Mesodermal cell (in vitro differentiated cells): ENCODE data around the gene GRID2.
"Not testable (repeated sequence)": the region's sequence is repeated elsewhere in the genome, so short reads cannot be mapped to it uniquely, and the experiment has no call there.

Experiments used
- H3K27ac ChIP-seq: 2 replicates; pipeline ENCODE4 v1.7.0; 2013; ENCODE audit warnings: mild to moderate bottlenecking, low read depth, low read length, moderate library complexity; ENCODE audit not compliant: severe bottlenecking
- H3K36me3 ChIP-seq: 2 replicates; pipeline ENCODE4 v1.7.1; 2013; ENCODE audit warnings: mild to moderate bottlenecking, low read length, moderate library complexity; ENCODE audit not compliant: control insufficient read depth, insufficient read depth
- H3K4me1 ChIP-seq: one replicate; pipeline ENCODE4 v1.7.1; 2013; ENCODE audit warnings: mild to moderate bottlenecking, low read length; ENCODE audit not compliant: insufficient read depth, control insufficient read depth, poor library complexity, severe bottlenecking
- H3K4me3 ChIP-seq: 2 replicates; pipeline ENCODE4 v1.7.0; 2013; ENCODE audit warnings: low read length, control low read depth, mild to moderate bottlenecking; ENCODE audit not compliant: insufficient read depth, poor library complexity, severe bottlenecking; ENCODE audit errors: extremely low read depth
- H3K9me3 ChIP-seq: 2 replicates; pipeline ENCODE4 v1.7.1; 2013; ENCODE audit warnings: mild to moderate bottlenecking, low read length, moderate library complexity; ENCODE audit not compliant: control insufficient read depth
- WGBS, 2 experiments: methylation state at CpG; one replicate each; pipeline ENCODE4 v1.1.5; 2013; ENCODE audit warnings: missing lambda C conversion rate in 2 of 2; ENCODE audit not compliant: insufficient coverage in 2 of 2; 5-methylcytosine and 5-hydroxymethylcytosine counted together

The GRID2 gene

DNA sequence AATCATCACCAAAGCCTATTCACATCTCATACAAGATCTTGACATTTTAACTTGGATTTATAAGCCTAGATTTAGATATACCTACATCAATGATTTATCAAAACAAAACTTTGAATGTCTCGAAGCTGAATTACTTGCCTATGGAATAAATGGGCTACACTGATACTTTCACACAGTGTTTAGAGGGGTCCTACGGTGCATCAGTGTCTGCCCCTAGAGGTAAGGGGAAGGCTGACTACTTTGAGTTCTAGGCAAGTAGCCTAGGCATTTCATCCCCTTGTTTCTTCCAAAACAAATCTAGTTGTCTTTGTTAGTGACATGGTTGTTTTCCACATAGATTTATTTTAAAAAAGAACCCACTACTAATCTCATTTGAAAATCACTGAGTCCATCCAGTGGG, 1366.7 kb downstream of the GRID2 start:
- Histone ChIP-seq H3K27ac (no peak overlapping the region), H3K4me1 (no peaks in the 10 kb centered on the region), H3K4me3 (no peak overlapping the region), H3K36me3 (no peaks in the 10 kb centered on the region), H3K9me3 (no peaks in the 10 kb centered on the region)
- WGBS, 2 experiments: 75 to 94% methylated on average over 1 to 2 of the region's 2 CpGs

DNA sequence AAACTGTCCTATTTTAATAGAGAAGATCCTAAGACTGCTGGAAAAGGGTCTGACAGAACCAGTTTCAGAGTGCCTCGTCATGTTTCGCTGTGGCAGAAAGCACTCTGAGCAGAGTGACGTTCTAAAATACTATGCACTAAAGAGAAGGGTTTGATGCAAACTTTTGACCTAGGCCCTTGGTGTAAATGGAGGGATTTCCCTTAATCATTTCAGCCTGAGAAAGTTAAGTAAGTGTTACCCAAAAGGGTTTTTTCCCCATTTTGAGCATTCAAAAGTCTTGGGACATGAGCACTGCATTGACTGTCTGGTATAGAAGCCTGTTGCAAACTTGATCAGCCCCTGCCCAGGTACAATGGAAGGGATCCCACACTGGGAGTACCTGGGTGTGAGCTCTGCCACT, 1367.3 kb downstream of the GRID2 start:
- WGBS, 2 experiments: 88 to 95% methylated on average over 2 to 3 of the region's 3 CpGs
- no peaks in the 10 kb centered on the region for H3K9me3 ChIP-seq
- H3K27ac ChIP-seq: no peak overlapping the region
- no peaks in the 10 kb centered on the region for H3K36me3 ChIP-seq
- H3K4me1 ChIP-seq: no peaks in the 10 kb centered on the region
- H3K4me3 ChIP-seq: no peak overlapping the region

- 95 to 97% methylated on average over 3 to 10 of the region's 16 CpGs for WGBS, 2 experiments
- H3K36me3 ChIP-seq, H3K27ac ChIP-seq, H3K9me3 ChIP-seq, H3K4me1 ChIP-seq, H3K4me3 ChIP-seq: not testable (repeated sequence)
Observed at GRCh38 chr4:93676937-93677336, 1373.2 kb downstream of the GRID2 start.

GRCh38 chr4:93684571-93684970, 1380.8 kb downstream of the GRID2 start:
- H3K4me1 ChIP-seq: no peaks in the 10 kb centered on the region
- WGBS, 2 experiments: 42 to 86% methylated on average over 2 of the region's 3 CpGs
- no peaks in the 10 kb centered on the region for H3K36me3 ChIP-seq
- H3K9me3 ChIP-seq: no peaks in the 10 kb centered on the region
- no peak overlapping the region for H3K27ac ChIP-seq
- H3K4me3 ChIP-seq: no peak overlapping the region

GRCh38 chr4:93687304-93687703, 1383.5 kb downstream of the GRID2 start:
- Histone ChIP-seq H3K9me3 (no peaks in the 10 kb centered on the region), H3K36me3 (no peaks in the 10 kb centered on the region), H3K4me1 (no peaks in the 10 kb centered on the region), H3K4me3 (no peak overlapping the region), H3K27ac (no peak overlapping the region)

DNA sequence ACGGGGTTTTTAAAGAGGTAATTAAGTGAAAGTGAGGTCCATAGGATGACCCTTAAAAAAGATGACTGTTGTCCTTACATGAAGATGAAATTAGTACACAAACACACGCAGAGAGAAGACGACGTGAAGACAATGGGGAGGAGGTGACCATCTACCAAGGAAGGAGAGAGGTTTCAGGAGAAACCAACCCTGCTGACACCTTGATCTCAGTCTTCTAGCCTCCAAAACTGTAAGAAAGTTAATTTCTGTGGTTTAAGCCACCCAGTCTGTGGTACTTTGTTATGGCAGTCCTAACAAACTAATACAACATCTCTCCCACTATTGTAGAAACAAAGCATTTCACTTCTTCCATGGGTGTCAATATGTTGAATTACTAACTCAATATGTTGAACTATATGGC, 1385.2 kb downstream of the GRID2 start:
- no peaks in the 10 kb centered on the region for H3K4me1 ChIP-seq
- no peaks in the 10 kb centered on the region for H3K36me3 ChIP-seq
- no peaks in the 10 kb centered on the region for H3K9me3 ChIP-seq
- H3K27ac ChIP-seq: no peak overlapping the region
- 79 to 94% methylated on average over 2 to 4 of the region's 4 CpGs for WGBS, 2 experiments
- H3K4me3 ChIP-seq: no peak overlapping the region

GRCh38 chr4:93693141-93693540, 1389.4 kb downstream of the GRID2 start:
- Histone ChIP-seq H3K9me3 (no peaks in the 10 kb centered on the region), H3K4me3 (no peak overlapping the region), H3K4me1 (no peaks in the 10 kb centered on the region), H3K36me3 (no peaks in the 10 kb centered on the region), H3K27ac (no peak overlapping the region)
- no CpG with 5 or more reads among the region's 3 CpGs for WGBS, 2 experiments

DNA sequence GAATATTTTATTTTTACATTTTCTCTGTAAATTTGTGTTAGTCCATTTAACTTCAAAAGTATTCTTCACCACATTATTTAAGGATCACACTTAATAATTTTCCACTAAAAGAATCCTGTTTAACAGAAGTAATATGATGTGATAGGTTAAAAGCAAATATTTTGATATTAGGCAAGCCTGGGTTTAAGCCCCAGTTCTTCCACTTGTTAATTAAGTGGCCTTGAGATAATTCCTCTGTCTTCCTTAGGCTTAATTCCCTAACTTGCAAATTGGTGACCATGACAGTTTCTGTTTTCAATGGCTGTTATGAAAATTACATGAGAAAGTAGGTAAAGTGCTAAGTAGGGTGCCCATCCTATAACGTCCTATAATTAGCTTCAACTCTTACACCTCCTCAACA, 1394.9 kb downstream of the GRID2 start:
- H3K4me1 ChIP-seq: no peaks in the 10 kb centered on the region
- WGBS, 2 experiments: no CpG with 5 or more reads among the region's 1 CpG

DNA sequence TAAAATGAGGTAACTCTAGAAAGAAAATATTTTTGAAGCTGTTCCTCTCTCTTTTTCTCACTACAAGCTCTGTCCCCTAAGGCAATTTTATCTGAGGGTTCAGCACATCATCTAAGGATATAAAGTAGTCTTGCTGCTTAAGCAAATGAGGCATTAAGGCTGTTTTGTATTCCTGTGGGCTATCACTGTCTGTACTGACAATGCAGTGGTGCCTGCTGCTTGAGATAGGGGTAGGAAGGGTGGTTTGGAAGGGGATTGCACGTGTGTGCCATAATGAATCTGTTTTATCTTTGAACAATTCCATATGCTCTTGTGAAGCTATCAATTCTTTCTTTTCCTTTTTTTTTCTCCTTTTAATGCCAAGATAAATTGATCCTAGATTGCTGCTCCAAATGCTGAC, 1396.8 kb downstream of the GRID2 start:
- H3K9me3 ChIP-seq: no peaks in the 10 kb centered on the region
- H3K4me3 ChIP-seq: no peak overlapping the region
- WGBS, 2 experiments: no CpG with 5 or more reads among the region's 1 CpG
- no peak overlapping the region for H3K27ac ChIP-seq
- H3K4me1 ChIP-seq: no peaks in the 10 kb centered on the region
- no peaks in the 10 kb centered on the region for H3K36me3 ChIP-seq

More for the DNA sequence above, 1394.9 kb downstream of the GRID2 start:
- no peaks in the 10 kb centered on the region for H3K9me3 ChIP-seq
- H3K4me3 ChIP-seq: no peak overlapping the region
- H3K36me3 ChIP-seq: no peaks in the 10 kb centered on the region
- H3K27ac ChIP-seq: no peak overlapping the region

- no peaks in the 10 kb centered on the region for H3K4me1 ChIP-seq
- no peaks in the 10 kb centered on the region for H3K9me3 ChIP-seq
- 73 to 86% methylated on average over 4 to 5 of the region's 6 CpGs for WGBS, 2 experiments
- H3K36me3 ChIP-seq: no peaks in the 10 kb centered on the region
- H3K4me3 ChIP-seq: no peak overlapping the region
- H3K27ac ChIP-seq: no peak overlapping the region
Observed at GRCh38 chr4:93710101-93710846, 1406.5 kb downstream of the GRID2 start.

GRCh38 chr4:93710847-93711430, 1407.2 kb downstream of the GRID2 start:
- no peaks in the 10 kb centered on the region for H3K4me1 ChIP-seq
- no peaks in the 10 kb centered on the region for H3K9me3 ChIP-seq
- no peak overlapping the region for H3K27ac ChIP-seq
- no peak overlapping the region for H3K4me3 ChIP-seq
- 100% methylated on average over 1 to 2 of the region's 2 CpGs for WGBS, 2 experiments
- H3K36me3 ChIP-seq: no peaks in the 10 kb centered on the region
